GM18951 (cell line): Measurements from ENCODE around the gene DECR2.
A peak's percentile ranks its signal among the peaks of the same experiment; 100 is the strongest.
"Not testable (repeated sequence)": the region's sequence is repeated elsewhere in the genome, so short reads cannot be mapped to it uniquely, and the experiment has no call there.

Source experiments
- POLR2A ChIP-seq: IDR thresholded peaks from 4 replicates; pipeline ENCODE4 v1.6.1; 2011; ENCODE audit warnings: mild to moderate bottlenecking; ENCODE audit not compliant: insufficient read length, insufficient read depth; ENCODE audit errors: extremely low read depth
- in situ Hi-C: fragments of 300-500 bp; cut with MboI; formaldehyde crosslinking; loops from one replicate; pipeline ENCODE4 v1.12.0; 2022; ENCODE audit warnings: low sequenced_read_pairs, mixed read lengths, inconsistent platforms; ENCODE audit not compliant: unreplicated experiment

The DECR2 gene

DNA sequence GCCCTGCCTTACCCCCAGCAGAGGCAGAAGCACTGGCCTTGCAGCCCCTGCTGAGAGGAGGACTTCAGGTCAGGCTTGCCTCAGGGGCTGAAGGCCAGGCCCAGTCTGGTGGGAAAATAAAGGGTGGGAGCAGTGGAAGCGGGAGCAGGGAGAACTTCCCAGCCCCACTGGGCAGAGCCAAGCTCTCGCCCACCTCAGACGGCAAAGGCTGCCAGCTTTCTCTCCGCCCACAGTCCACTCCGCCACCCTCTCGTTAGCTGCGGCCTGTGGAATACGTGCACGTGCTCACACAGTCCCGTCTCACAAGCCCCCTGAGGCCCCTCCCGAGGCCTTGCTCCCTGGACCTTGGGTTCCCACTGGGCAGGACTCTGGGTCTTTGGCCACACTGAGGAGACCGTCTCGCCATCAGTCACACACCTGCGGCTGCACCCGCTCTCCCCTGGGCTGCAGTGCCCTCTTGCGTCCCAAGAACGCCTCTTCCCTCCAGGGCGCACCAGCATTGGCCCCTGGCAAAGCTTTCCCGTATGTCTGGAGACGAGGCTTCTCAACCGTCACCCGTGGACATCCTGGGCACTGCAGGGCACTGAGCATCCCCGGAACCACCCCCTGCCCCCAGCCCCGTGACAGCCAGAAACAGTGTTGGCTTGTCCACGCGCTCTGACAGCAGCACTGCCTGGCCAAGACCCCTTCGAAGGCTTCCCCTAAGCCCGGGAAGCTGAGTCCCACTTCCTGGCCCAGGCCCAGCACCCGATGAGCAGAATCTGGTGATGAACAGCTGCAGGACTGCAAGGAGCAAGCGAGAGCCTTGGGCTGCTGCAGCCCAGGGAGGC, 39.6 kb upstream of the DECR2 start:
- in situ Hi-C loops = no loop called here
- TF ChIP-seq POLR2A = no peak

DNA sequence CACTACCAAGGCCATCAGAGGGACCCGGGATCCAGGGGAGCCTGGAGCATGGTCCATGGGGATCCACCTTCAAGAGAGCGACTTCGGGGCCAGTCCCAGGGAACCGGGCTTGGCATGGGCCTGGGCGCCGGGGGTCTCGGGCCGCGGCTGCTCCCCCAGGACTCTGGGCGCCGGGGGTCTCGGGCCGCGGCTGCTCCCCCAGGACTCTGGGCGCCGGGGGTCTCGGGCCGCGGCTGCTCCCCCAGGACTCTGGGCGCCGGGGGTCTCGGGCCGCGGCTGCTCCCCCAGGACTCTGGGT, 39.0 kb upstream of the DECR2 start:
- in situ Hi-C loops = not testable (repeated sequence)

DNA sequence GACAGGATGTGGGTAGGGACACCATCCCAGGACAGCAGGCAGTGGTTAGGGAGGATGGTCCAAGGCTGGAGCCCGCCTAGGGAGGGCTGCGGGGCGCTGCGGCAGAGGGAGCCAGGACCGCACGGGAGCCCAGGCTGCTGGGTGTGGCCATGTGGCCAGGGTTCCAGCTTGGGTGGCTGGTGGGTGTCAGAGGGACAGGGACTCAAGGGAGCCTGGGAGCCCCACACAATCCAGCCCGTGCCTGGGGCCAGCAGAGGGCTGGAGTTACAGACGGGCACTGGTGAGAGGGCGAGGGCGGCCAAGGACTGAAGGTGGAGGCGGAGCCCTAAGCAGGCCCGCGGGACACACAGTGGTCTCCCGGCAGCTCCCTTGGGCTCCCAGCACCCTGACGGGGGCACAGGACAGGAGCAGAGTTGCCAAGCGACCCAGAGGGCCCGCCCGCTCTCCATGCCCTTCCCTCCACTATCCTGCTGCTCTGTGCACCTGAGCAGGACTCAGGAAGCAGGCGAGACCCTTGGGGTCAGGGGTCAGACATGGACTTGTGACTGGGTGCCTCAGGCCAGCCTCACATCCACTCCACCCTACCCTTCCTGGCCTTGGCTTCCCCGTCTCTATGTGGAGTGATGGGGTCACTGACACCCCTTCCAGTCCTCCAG, 38.4 kb upstream of the DECR2 start:
- in situ Hi-C loops = no loop called here
- no peak for TF ChIP-seq POLR2A

DNA sequence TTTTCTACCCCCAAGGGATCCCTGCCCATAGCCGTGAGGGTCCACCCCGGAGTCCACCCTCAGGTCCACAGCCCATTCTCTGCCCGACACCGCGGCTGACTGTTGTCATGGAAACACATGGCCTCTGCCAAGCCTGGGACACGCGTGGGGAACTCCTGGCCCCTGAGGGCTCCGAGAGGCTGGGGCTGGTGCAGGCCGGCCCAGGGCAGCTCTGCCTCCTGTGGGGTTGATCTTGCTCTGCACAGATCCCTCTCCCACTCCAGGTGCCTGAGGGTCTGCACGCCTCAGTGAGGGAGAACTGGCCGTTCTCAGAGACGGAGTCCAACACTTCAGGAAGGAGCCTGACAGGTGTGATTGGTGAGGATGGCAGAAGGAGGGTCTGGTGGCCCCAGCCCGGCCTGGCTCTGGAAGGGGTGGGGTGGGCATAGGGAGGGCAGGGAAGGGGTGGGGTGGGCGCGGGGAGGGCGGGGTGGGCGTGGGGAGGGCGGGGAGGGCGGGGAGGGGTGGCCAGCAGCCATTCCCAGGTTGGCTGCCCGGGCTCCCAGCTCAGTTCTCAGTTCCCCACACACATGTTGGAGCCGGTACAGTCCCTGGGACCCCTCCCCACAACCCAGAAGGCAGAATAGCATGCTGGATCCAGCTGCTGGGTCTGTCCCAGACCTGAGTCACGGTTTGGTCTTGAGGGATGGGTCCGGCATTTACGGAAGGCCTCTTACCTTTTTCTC, 37.8 kb upstream of the DECR2 start:
- no peak for TF ChIP-seq POLR2A
- in situ Hi-C loops = no loop called here

DNA sequence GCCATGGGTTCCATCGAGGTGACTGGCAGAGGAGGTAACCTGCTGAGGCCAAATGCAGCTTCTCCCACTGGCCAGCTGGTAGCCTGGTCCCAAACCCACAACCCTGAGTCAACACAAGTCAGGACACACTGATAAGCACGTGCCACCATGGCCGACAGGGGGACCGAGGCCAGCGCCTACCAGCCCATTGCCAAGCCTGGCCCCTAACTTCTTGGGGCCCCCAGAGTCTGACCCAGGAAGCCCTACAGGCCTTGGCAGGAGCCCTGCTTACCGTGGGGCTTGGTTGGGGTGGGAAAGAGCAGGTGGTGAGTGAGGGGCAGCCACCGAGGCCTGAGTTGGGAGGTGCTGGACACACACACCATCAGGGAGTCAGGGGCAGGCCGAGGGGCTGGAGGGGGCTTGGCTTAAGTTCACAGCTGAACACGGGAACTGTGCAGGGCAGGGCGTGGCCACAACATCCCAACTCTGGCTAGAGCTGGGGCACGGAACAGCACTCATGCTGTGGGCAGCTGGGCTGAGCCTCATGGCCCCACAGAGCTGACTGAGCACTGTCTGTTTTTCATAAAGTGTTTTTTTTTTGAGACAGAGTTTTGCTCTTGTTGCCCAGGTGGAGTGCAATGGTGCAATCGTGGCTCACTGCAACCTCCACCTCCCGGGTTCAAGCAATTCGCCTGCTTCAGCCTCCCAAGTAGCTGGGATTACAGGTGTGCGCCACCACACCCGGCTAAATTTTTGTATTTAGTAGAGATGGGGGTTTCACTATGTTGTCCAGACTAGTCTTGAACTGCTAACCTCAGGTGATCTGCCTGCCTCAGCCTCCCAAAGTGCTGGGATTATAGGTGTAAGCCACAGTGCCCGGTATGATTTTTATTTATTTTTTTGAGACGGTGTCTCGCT, 36.8 kb upstream of the DECR2 start:
- in situ Hi-C loops = no loop called here

DNA sequence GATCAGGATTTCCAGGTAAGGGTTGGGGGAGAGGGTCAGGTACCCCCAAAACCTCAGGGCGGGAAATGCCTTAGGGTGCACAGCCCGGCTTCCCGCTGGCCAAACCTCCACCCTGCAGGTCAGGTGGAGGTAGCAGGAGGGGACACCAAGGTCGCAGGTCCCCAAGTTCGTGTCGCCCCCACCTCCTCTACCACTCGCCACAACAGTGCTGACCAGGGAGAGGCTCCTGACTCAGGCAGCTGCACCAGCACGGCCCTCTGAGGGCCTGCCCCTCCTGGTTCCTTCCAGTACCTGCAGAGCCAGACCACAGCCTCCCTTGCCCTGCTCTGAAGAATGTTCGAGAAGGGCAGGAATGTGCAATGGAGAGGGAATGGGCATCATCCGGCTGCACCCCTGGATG, 35.2 kb upstream of the DECR2 start:
- no peak for TF ChIP-seq POLR2A
- in situ Hi-C loops = no loop called here

More for the DNA sequence above, 36.8 kb upstream of the DECR2 start:
- no peak for TF ChIP-seq POLR2A

DNA sequence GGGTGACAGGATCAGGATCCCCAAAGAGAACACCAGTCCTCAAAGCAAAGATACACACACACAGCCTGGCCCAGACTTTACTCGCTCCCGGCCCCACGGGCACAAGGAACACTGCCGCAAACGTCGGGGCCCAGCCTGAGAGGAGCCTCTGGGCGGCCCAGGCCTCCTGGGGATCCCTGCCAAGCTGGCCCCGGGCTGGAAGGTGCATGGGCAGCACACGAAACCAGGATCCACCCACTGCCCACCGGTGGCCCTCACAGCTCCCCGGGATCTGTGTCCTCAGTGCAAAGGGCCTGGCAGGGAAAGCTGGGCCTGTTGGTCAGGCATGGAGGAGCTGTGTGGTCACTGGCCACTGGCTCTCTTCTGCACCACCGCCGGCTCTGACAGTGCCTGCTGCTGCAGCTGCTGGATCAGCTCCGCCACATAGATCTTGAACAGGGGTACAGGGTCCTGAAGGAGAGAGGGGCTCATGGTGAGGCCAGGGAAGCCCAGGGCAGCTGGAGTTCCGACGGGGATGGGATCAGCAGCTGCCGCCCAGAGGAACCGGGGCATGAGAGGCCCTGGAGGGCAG, 34.3 kb upstream of the DECR2 start:
- in situ Hi-C loops = no loop called here
- TF ChIP-seq POLR2A = no peak

DNA sequence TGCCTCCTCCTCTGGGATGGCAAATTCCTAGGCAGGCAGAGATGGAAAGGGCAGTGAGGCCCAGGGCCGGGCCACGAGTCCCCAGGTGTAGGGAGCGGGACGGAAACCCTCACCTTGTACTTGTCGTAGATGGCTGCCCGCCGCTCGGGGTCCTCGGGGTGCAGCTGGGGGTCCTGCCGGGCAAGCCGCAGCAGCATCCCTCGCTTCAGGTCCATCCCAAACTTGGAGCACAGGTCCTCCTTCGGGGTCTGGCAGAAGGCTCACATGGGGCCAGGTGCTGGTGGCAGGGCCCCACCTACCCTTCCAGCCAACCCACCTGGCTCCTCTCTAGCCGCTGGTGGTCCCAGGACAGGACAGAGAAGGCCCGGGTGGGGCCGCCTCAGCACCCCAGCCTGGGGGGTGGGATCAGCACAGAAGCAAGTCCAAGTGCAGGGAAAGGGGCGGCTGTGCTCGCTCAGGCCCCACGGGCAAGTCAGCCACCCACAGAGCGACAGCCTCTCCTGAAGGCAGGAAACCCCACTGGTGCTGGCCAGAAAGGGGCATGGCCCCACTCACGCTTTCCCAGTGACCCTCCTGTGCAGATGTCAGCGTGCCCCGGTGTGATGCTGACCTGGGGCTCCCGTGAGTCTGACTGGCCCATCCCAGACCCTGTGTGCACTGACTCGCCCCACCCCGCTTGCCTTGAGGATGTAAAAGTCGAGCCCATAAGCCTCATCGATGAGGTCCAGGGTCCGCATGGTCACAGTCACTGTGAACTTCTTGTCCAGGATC, 33.1 kb upstream of the DECR2 start:
- in situ Hi-C loops = no loop called here
- no peak for TF ChIP-seq POLR2A

DNA sequence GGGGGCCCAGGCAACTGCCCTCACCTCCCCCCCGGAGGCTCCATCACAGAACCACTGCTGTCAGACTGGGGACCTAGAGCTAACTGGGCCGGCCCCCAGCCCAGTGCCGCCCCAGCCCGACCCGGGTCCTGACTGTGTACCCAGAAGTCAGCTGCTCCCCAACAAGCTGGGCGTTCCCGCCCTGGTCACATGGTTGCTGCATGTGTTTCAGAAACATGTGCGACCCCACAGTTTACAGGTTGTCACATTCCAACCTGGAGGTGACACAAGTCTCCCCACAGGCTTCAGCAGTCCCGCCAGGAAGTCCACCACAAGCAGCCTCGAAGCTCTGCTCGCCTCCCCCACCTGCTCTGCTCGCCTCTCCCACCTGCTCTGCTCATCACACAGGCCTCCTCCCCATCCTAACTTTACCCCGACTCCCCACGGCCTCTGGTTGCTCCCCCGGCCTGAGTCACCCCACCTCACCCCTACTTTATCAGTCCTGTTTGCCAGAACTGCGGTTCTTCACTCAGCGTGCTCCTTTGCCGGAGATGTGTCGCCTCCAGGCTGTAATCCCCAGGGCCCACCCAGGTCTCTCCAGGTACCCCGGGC, 32.3 kb upstream of the DECR2 start:
- in situ Hi-C loops = no loop called here

DNA sequence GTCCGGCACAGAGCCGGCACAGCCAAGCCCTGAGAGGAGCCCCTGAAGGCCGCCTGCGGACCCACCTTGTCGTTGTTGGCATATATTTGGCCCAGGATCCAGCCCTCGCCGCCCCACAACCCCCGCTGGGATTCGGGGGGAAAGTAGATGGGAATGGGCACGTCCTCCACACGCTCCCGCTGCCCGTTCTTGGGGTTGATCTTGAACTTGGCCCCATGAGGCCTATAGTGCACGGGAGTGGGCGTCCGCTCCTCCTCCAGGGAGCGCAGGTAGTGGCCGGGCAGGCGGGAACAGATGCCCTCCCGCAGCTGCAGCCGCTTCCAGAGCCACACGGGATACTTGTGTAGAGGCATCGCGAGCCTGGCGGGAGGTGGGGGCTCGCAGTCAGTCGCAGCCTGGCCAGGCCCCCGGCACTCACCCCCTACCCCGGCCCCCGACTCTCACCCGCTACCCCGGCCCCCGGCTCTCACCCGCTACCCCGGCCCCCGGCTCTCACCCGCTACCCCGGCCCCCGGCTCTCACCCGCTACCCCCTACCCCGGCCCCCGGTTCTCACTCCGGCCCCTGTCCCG, 31.7 kb upstream of the DECR2 start:
- TF ChIP-seq POLR2A = no peak
- in situ Hi-C loops = no loop called here

More for the DNA sequence above, 32.3 kb upstream of the DECR2 start:
- TF ChIP-seq POLR2A = no peak

DNA sequence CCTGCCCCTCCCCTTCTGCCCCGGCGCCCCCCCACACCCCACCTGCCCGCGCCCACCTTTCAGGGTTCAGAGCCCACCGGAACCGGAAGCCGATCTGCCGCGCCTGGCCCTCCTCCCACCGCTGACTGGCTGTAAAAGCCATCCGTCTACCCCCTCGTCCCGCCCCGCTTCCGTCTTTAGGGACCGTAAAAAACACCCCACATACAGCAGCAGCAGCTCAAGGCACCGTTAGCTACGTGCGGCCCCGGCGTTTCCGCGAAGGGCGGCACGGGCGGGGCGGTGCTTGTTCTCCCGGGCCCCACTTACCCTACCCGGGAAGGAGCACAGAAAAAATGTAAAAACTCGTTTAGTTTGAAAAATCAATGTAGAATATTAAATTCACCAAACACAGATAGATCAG, 31.2 kb upstream of the DECR2 start, which contains the start of gene MRPL28:
MRPL28 (minus strand) TSS at position 96 of the 400 bp plus-strand sequence. CDS start 320 bp downstream, outside the sequence.
- in situ Hi-C loops = no loop called here
- TF ChIP-seq POLR2A = peak; percentile 67
